Left colon (tissue), 2 donors: ENCODE results near the gene IQSEC1. TPM values are rescaled to one million over a fixed set of nuclear protein-coding genes. Genes with fewer than 3 reads are reported as not detected.
"Not testable (repeated sequence)": the region's sequence is repeated elsewhere in the genome, so short reads cannot be mapped to it uniquely, and the experiment has no call there.

Source experiments
- ATAC-seq: fragments of 200-7000 bp; cut with Tn5 transposase; one replicate; pipeline ENCODE4 v1.9.1; 2020; ENCODE audit warnings: mild to moderate bottlenecking, moderate library complexity
- DNase-seq, 2 donors: peaks; one replicate each; pipeline ENCODE4 v3.0.0-alpha.2; 2020
- intact Hi-C, 2 donors: fragments of 100-400 bp; cut with DNase I in 1 of 2; cut with micrococcal nuclease in 1 of 2; formaldehyde crosslinking; loops; one replicate each; pipeline versions ENCODE4 v1.11.2 to v1.14.0; 2022; cut with DNase I, micrococcal nuclease
- total RNA-seq, 2 donors: library from RNA; stranded (reverse); fragmentation: NEBNext Ultra II Directional; extraction: Animal tissue kit (Norgen Biotek cat#: 25700); gene quantifications; one replicate each; pipeline ENCODE4 v1.2.1, GENCODE V29; 2021
- donor health status: DM: no; HTN: no; CAD: no.
- donor health status: DM: yes; HTN: yes; CAD: no.

IQSEC1 gene
- total RNA-seq, 2 donors from 2014 or later, result 17.2 to 23.6 TPM

- intact Hi-C loops, result no loop called here
- DNase-seq, result no peak
- ATAC-seq, result no peak
These were observed 208.0 kb downstream of the IQSEC1 start for GRCh38 chr3:12865271-12865670.

- DNase-seq (no peak), ATAC-seq (no peak)
- intact Hi-C loops, result no loop called here
These were observed 210.8 kb downstream of the IQSEC1 start for GRCh38 chr3:12862387-12862786.

- intact Hi-C loops, result no loop called here
- ATAC-seq (no peak), DNase-seq (no peak)
These were observed 211.6 kb downstream of the IQSEC1 start for GRCh38 chr3:12861611-12862010.

- intact Hi-C loops, result no loop called here
- ATAC-seq (peak; percentile 54), DNase-seq (no peak)
These were observed 213.4 kb downstream of the IQSEC1 start for GRCh38 chr3:12859840-12860239.

- ATAC-seq (no peak), DNase-seq (no peak)
- intact Hi-C loops, result no loop called here
These were observed 216.6 kb downstream of the IQSEC1 start for GRCh38 chr3:12856626-12857025.

GRCh38 chr3:12854565-12854964, 218.7 kb downstream of the IQSEC1 start:
- intact Hi-C loops, result no loop called here
- DNase-seq, result no peak
- no peak for ATAC-seq

GRCh38 chr3:12853847-12854246, 219.4 kb downstream of the IQSEC1 start:
- intact Hi-C loops, result not testable (repeated sequence)

GRCh38 chr3:12852201-12852600, 221.0 kb downstream of the IQSEC1 start:
- intact Hi-C loops, result no loop called here

More at GRCh38 chr3:12853847-12854246, 219.4 kb downstream of the IQSEC1 start:
- ATAC-seq, DNase-seq: not testable (repeated sequence)

More at GRCh38 chr3:12852201-12852600, 221.0 kb downstream of the IQSEC1 start:
- no peak for DNase-seq
- ATAC-seq, result no peak

Other genes with a start within 250 kb of the IQSEC1 start
- gene RPL32, start 231.9 kb downstream of the IQSEC1 start, total RNA-seq, result 1,000 to 10,000 TPM; 1,145 to 1,173 TPM